Measurements from ENCODE around the gene C14orf180. TPM values are rescaled to one million over a fixed set of nuclear protein-coding genes. Genes with fewer than 3 reads are reported as not detected.

Gene C14orf180
- polyA plus RNA-seq, 3 donors: not detected

GRCh38 chr14:104549536-104550339, 29.8 kb upstream of the C14orf180 start:
- Mint-ChIP-seq H3K27me3 (ENCODE audit: low read depth in 3 of 3) (peaks cover 3 to 10% (median 4%) of the 10 kb centered on the region in 3 donors), H3K27ac (no peak overlapping the region), H3K9me3 (no peaks in the 10 kb centered on the region), H3K36me3 (no peaks in the 10 kb centered on the region), H3K4me1 (no peaks in the 10 kb centered on the region), H3K4me3 (no peak overlapping the region)
- Histone ChIP-seq H3K9ac (ENCODE audit: insufficient read depth, low read length, poor library complexity, severe bottlenecking) (no peak overlapping the region), H2AFZ (ENCODE audit: insufficient read depth, low read depth, low read length, poor library complexity, severe bottlenecking) (no peak overlapping the region), H3K27me3 (ENCODE audit: control insufficient read depth in 2 of 2, insufficient read depth in 2 of 2, low read length in 2 of 2) (no peaks in the 10 kb centered on the region), H3K4me2 (replicated peaks; ENCODE audit: extremely low read depth, low read length, poor library complexity, severe bottlenecking) (no peak overlapping the region), H3K27ac (ENCODE audit: low read depth in 1 of 2, low read length in 2 of 2) (no peak overlapping the region), H3K4me3 (replicated peaks in 1 of 3; ENCODE audit: low read depth in 2 of 3, low read length in 3 of 3) (no peak overlapping the region), H3K4me1 (ENCODE audit: control insufficient read depth in 1 of 2, insufficient read depth in 2 of 2, low read length in 2 of 2) (no peaks in the 10 kb centered on the region), H4K20me1 (ENCODE audit: insufficient read depth, low read length) (no peaks in the 10 kb centered on the region), H3K79me2 (ENCODE audit: insufficient read depth, low read length) (no peaks in the 10 kb centered on the region), H3K36me3 (replicated peaks in 1 of 2; ENCODE audit: control insufficient read depth in 1 of 2, insufficient read depth in 2 of 2, low read length in 2 of 2) (no peaks in the 10 kb centered on the region), H3K9me3 (replicated peaks in 1 of 2; ENCODE audit: control insufficient read depth in 1 of 2, insufficient read depth in 1 of 2, low read length in 2 of 2) (no peaks in the 10 kb centered on the region)
- no peak for TF ChIP-seq CTCF (IDR thresholded peaks at IDR 0.05)
- no peak for DNase-seq
- intact Hi-C loops (cut with micrococcal nuclease): no loop called here
- WGBS (ENCODE audit: insufficient coverage): 82% methylated on average over 5 of the region's 8 CpGs

GRCh38 chr14:104550340-104550860, 29.2 kb upstream of the C14orf180 start:
- Mint-ChIP-seq H3K4me3 (no peak overlapping the region), H3K4me1 (no peaks in the 10 kb centered on the region), H3K27ac (no peak overlapping the region), H3K36me3 (no peaks in the 10 kb centered on the region), H3K9me3 (no peaks in the 10 kb centered on the region), H3K27me3 (ENCODE audit: low read depth in 3 of 3) (peaks cover 3 to 6% (median 5%) of the 10 kb centered on the region in 3 donors)
- no peak overlapping the region for H3K4me3 ChIP-seq (replicated peaks in 1 of 3; ENCODE audit: low read depth in 2 of 3, low read length in 3 of 3)
- intact Hi-C loops (cut with micrococcal nuclease): no loop called here
- no peaks in the 10 kb centered on the region for H3K27me3 ChIP-seq (ENCODE audit: control insufficient read depth in 2 of 2, insufficient read depth in 2 of 2, low read length in 2 of 2)
- no peak overlapping the region for H3K9ac ChIP-seq (ENCODE audit: insufficient read depth, low read length, poor library complexity, severe bottlenecking)
- no peaks in the 10 kb centered on the region for H4K20me1 ChIP-seq (ENCODE audit: insufficient read depth, low read length)
- TF ChIP-seq CTCF (IDR thresholded peaks at IDR 0.05): no peak
- no peaks in the 10 kb centered on the region for H3K4me1 ChIP-seq (ENCODE audit: control insufficient read depth in 1 of 2, insufficient read depth in 2 of 2, low read length in 2 of 2)
- DNase-seq: no peak
- H3K36me3 ChIP-seq (replicated peaks in 1 of 2; ENCODE audit: control insufficient read depth in 1 of 2, insufficient read depth in 2 of 2, low read length in 2 of 2): no peaks in the 10 kb centered on the region
- no peaks in the 10 kb centered on the region for H3K79me2 ChIP-seq (ENCODE audit: insufficient read depth, low read length)
- WGBS (ENCODE audit: insufficient coverage): 85% methylated on average over 4 of the region's 13 CpGs
- H3K9me3 ChIP-seq (replicated peaks in 1 of 2; ENCODE audit: control insufficient read depth in 1 of 2, insufficient read depth in 1 of 2, low read length in 2 of 2): no peaks in the 10 kb centered on the region
- H3K4me2 ChIP-seq (replicated peaks; ENCODE audit: extremely low read depth, low read length, poor library complexity, severe bottlenecking): no peak overlapping the region
- no peak overlapping the region for H2AFZ ChIP-seq (ENCODE audit: insufficient read depth, low read depth, low read length, poor library complexity, severe bottlenecking)
- H3K27ac ChIP-seq (ENCODE audit: low read depth in 1 of 2, low read length in 2 of 2): no peak overlapping the region

Data from CD14-positive monocyte (primary cell).